HL-60 (cell line): ENCODE data around the gene ZBTB7C.

Experiments
- DNase-seq, 2 experiments: peaks; one replicate each; pipeline ENCODE4 v3.0.0-alpha.2; 2010 to 2020; ENCODE audit warnings: low read depth in 1 of 2, low spot score in 1 of 2
- H3K27ac ChIP-seq: fragments of 250-450 bp; sonication (Bioruptor Pico); replicated peaks from 2 replicates; pipeline ENCODE4 v1.5.1; 2020; ENCODE audit warnings: mild to moderate bottlenecking, moderate library complexity
- H3K27me3 ChIP-seq: fragments of 250-450 bp; sonication (Bioruptor Pico); 2 replicates; pipeline ENCODE4 v1.5.1; 2021; ENCODE audit warnings: mild to moderate bottlenecking, moderate library complexity; ENCODE audit not compliant: insufficient read depth, poor library complexity, severe bottlenecking
- H3K4me3 ChIP-seq: replicated peaks from 2 replicates; pipeline ENCODE4 v1.5.1; 2011; ENCODE audit warnings: mild to moderate bottlenecking, control low read depth, low read length; ENCODE audit not compliant: insufficient read depth
- CTCF ChIP-seq: IDR thresholded peaks from one replicate; pipeline ENCODE4 v1.5.1; 2011; ENCODE audit warnings: low read length, control low read depth, inconsistent platforms; ENCODE audit not compliant: insufficient read depth
- GABPA ChIP-seq: IDR thresholded peaks from 2 replicates; pipeline ENCODE4 v1.6.1; 2012; ENCODE audit warnings: low read depth
- POLR2AphosphoS5 ChIP-seq: IDR thresholded peaks from 2 replicates; pipeline ENCODE4 v1.6.1; 2012; ENCODE audit warnings: low read depth
- SPI1 ChIP-seq: IDR thresholded peaks from 2 replicates; pipeline ENCODE4 v1.6.1; 2012; ENCODE audit warnings: low read depth, mild to moderate bottlenecking, borderline replicate concordance
- TF ChIP-seq, protein P1 (sequence below): IDR thresholded peaks from 2 replicates; pipeline ENCODE4 v1.6.1; 2012; ENCODE audit warnings: low read depth; ENCODE audit not compliant: insufficient replicate concordance

ZBTB7C gene

GRCh38 chr18:48333563-48333962 lies 75.6 kb downstream of the ZBTB7C start:
- DNase-seq: no peak
- TF ChIP-seq, protein P1, sequence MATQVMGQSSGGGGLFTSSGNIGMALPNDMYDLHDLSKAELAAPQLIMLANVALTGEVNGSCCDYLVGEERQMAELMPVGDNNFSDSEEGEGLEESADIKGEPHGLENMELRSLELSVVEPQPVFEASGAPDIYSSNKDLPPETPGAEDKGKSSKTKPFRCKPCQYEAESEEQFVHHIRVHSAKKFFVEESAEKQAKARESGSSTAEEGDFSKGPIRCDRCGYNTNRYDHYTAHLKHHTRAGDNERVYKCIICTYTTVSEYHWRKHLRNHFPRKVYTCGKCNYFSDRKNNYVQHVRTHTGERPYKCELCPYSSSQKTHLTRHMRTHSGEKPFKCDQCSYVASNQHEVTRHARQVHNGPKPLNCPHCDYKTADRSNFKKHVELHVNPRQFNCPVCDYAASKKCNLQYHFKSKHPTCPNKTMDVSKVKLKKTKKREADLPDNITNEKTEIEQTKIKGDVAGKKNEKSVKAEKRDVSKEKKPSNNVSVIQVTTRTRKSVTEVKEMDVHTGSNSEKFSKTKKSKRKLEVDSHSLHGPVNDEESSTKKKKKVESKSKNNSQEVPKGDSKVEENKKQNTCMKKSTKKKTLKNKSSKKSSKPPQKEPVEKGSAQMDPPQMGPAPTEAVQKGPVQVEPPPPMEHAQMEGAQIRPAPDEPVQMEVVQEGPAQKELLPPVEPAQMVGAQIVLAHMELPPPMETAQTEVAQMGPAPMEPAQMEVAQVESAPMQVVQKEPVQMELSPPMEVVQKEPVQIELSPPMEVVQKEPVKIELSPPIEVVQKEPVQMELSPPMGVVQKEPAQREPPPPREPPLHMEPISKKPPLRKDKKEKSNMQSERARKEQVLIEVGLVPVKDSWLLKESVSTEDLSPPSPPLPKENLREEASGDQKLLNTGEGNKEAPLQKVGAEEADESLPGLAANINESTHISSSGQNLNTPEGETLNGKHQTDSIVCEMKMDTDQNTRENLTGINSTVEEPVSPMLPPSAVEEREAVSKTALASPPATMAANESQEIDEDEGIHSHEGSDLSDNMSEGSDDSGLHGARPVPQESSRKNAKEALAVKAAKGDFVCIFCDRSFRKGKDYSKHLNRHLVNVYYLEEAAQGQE: no peak
- TF ChIP-seq GABPA: no peak
- no peak for TF ChIP-seq CTCF
- TF ChIP-seq POLR2AphosphoS5: no peak
- no peak for TF ChIP-seq SPI1
- H3K4me3 ChIP-seq: no peak overlapping the region
- peaks cover 4% of the 10 kb centered on the region for H3K27me3 ChIP-seq
- no peak overlapping the region for H3K27ac ChIP-seq

DNA sequence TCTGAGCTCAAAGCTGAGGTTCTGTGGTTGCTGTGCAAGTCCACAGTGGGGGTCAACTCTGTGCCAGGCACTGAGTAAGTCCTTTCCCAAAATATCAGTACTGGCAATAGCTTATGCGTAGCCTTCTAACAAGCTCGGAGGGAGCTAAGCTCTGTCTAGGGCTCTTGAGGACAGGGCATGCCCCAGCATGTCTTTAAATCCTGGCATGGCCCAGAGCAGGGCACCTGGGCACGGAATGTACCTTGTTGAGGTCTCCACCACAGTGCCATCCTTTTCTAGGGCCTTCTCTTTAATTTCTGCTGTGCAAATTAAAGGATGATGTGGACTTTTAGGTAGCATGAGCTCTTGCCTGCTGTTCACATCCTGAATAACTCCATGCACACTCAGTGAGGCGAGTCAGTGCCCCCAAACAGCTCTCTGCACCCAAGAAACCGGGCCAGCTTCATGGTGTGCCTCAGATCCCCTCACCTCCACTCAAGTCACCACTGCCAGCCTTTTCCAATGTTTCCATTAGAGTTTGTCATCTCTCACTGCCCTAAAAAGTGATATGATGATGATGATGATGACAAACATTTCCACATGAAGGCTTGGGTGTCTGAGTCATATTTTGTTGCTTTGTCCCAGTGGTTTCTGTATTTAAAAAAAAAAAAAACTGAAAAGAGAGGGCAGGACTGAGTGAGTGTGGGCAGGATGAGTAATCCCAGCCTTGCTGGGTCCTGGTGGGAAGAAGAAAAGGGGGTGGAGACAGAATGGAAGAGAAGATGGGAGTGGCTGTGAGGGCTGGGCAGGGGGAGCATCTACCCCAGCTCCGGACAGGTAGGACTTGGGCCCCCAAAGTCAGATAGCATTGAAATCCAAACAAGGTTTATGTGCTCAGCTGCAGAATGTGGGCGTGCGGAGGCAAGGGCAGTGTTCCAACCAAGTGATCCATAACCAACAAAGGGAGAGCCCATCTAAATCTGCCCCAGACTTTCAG lies 78.9 kb downstream of the ZBTB7C start:
- DNase-seq: no peak
- Histone ChIP-seq H3K27ac (no peak overlapping the region), H3K4me3 (no peak overlapping the region), H3K27me3 (peaks cover 4% of the 10 kb centered on the region)
- no peak for TF ChIP-seq GABPA
- no peak for TF ChIP-seq SPI1
- no peak for TF ChIP-seq CTCF
- TF ChIP-seq, protein P1: no peak
- TF ChIP-seq POLR2AphosphoS5: no peak

GRCh38 chr18:48328473-48329210 lies 80.5 kb downstream of the ZBTB7C start:
- H3K27ac ChIP-seq: no peak overlapping the region
- H3K27me3 ChIP-seq: peaks cover 4% of the 10 kb centered on the region
- no peak for TF ChIP-seq SPI1
- no peak for TF ChIP-seq GABPA
- no peak for DNase-seq
- no peak overlapping the region for H3K4me3 ChIP-seq
